ENCODE measurements around the gene FOXD3.

Gene FOXD3
- long read RNA-seq, donor 1 = 0 reads
- long read RNA-seq, donor 2 = 0 reads
- long read RNA-seq, donor 3 = 0 reads
- long read RNA-seq, donor 4 = 0 reads
- long read RNA-seq, donor 5 = 0 reads
- long read RNA-seq, donor 6, partial matches to known transcripts = 0 of 2 reads
- long read RNA-seq, donor 6, other reads (novel, unspliced or antisense) = 0 of 2 reads
- long read RNA-seq, donor 7, partial matches to known transcripts = 0 of 1 reads
- long read RNA-seq, donor 7, other reads (novel, unspliced or antisense) = 0 of 1 reads
- long read RNA-seq, donor 8 = 0 reads

GRCh38 chr1:63322114-63322943 lies at the start of gene FOXD3:
TSS of gene FOXD3 (plus strand) at chr1:63322567. CDS start at chr1:63323059, 492 bp downstream.
- peak; percentile 68 for DNase-seq

GRCh38 chr1:63272811-63273210 lies 49.6 kb upstream of the FOXD3 start:
- DNase-seq = no peak

GRCh38 chr1:63274371-63274770 lies 48.0 kb upstream of the FOXD3 start:
- no peak for DNase-seq

GRCh38 chr1:63274979-63275378 lies 47.4 kb upstream of the FOXD3 start:
- no peak for DNase-seq

- DNase-seq = no peak
Observed at GRCh38 chr1:63276624-63277023, 45.7 kb upstream of the FOXD3 start.

GRCh38 chr1:63277195-63278192 lies 44.9 kb upstream of the FOXD3 start:
- DNase-seq = no peak

- no peak for DNase-seq
Observed at GRCh38 chr1:63281753-63282152, 40.6 kb upstream of the FOXD3 start.

- no peak for DNase-seq
Observed at GRCh38 chr1:63289135-63289534, 33.2 kb upstream of the FOXD3 start.

- no peak for DNase-seq
Observed at GRCh38 chr1:63294803-63295594, 27.4 kb upstream of the FOXD3 start.

- no peak for DNase-seq
Observed at GRCh38 chr1:63304410-63304809, 18.0 kb upstream of the FOXD3 start.

GRCh38 chr1:63305043-63305442 lies 17.3 kb upstream of the FOXD3 start:
- no peak for DNase-seq

- no peak for DNase-seq
Observed at GRCh38 chr1:63307196-63307794, 15.1 kb upstream of the FOXD3 start.

- DNase-seq = no peak
Observed at GRCh38 chr1:63316598-63316983, 5.8 kb upstream of the FOXD3 start.

- peak; percentile 85 for DNase-seq
Observed at GRCh38 chr1:63316984-63317816, 5.2 kb upstream of the FOXD3 start.

GRCh38 chr1:63317817-63318152 lies 4.6 kb upstream of the FOXD3 start:
- DNase-seq = no peak

- DNase-seq = peak; percentile 62
Observed at GRCh38 chr1:63318201-63318979, 4.0 kb upstream of the FOXD3 start.

- DNase-seq = peak; percentile 74
Observed at GRCh38 chr1:63319046-63320021, 3.0 kb upstream of the FOXD3 start.

GRCh38 chr1:63320022-63320721 lies 2.2 kb upstream of the FOXD3 start:
- peak; percentile 77 for DNase-seq
